IPS-18c (cell line): Measurements from ENCODE around the gene CLPTM1.
A peak's percentile ranks its signal among the peaks of the same experiment; 100 is the strongest.
"Not testable (repeated sequence)": the region's sequence is repeated elsewhere in the genome, so short reads cannot be mapped to it uniquely, and the experiment has no call there.

Experiments used
- H3K4me3 ChIP-seq: 2 replicates; pipeline ENCODE4 v1.7.0; 2013; ENCODE audit warnings: low read depth, mild to moderate bottlenecking, low read length, moderate library complexity; ENCODE audit not compliant: insufficient read depth
- H3K9me3 ChIP-seq: one replicate; pipeline ENCODE4 v1.6.1; 2013; ENCODE audit warnings: mild to moderate bottlenecking, low read length, moderate library complexity; ENCODE audit not compliant: control insufficient read depth, insufficient read depth

Gene CLPTM1

GRCh38 chr19:44993526-44993925 is 38.3 kb downstream of the CLPTM1 start:
- no peak overlapping the region for H3K4me3 ChIP-seq
- no peaks in the 10 kb centered on the region for H3K9me3 ChIP-seq

GRCh38 chr19:44993926-44994537 is 38.9 kb downstream of the CLPTM1 start:
- H3K4me3 ChIP-seq: no peak overlapping the region
- no peaks in the 10 kb centered on the region for H3K9me3 ChIP-seq

- Histone ChIP-seq H3K4me3 (no peak overlapping the region), H3K9me3 (no peaks in the 10 kb centered on the region)
Measured at GRCh38 chr19:44998025-44998424, 42.8 kb downstream of the CLPTM1 start.

GRCh38 chr19:44999131-44999925 is 44.1 kb downstream of the CLPTM1 start:
- H3K9me3 ChIP-seq, H3K4me3 ChIP-seq: not testable (repeated sequence)

GRCh38 chr19:45000665-45001064 is 45.5 kb downstream of the CLPTM1 start:
- H3K4me3 ChIP-seq: peak overlapping the region; percentile 16; the same call in 1 of the 2 replicates
- not testable (repeated sequence) for H3K9me3 ChIP-seq

GRCh38 chr19:45001087-45001739 is 46.0 kb downstream of the CLPTM1 start, which contains the start of gene RELB:
Gene RELB (plus strand): TSS chr19:45001464. CDS start chr19:45001580, 116 bp downstream.
- Histone ChIP-seq H3K9me3 (no peaks in the 10 kb centered on the region), H3K4me3 (peak within 1 kb of the TSS; percentile 76)

- Histone ChIP-seq H3K9me3 (no peaks in the 10 kb centered on the region), H3K4me3 (no peak overlapping the region)
Measured at GRCh38 chr19:45003485-45003884, 48.3 kb downstream of the CLPTM1 start.

- Histone ChIP-seq H3K4me3 (no peak overlapping the region), H3K9me3 (no peaks in the 10 kb centered on the region)
Measured at GRCh38 chr19:45005787-45006186, 50.6 kb downstream of the CLPTM1 start.

- H3K4me3 ChIP-seq: no peak overlapping the region
- no peaks in the 10 kb centered on the region for H3K9me3 ChIP-seq
Measured at GRCh38 chr19:45008552-45008951, 53.4 kb downstream of the CLPTM1 start.

- no peaks in the 10 kb centered on the region for H3K9me3 ChIP-seq
- H3K4me3 ChIP-seq: no peak overlapping the region
Measured at GRCh38 chr19:45009625-45010255, 54.6 kb downstream of the CLPTM1 start.

- H3K4me3 ChIP-seq: no peak overlapping the region
Measured at GRCh38 chr19:45010306-45010705, 55.1 kb downstream of the CLPTM1 start.

GRCh38 chr19:45011959-45012358 is 56.8 kb downstream of the CLPTM1 start:
- no peaks in the 10 kb centered on the region for H3K9me3 ChIP-seq
- H3K4me3 ChIP-seq: no peak overlapping the region

More at GRCh38 chr19:45010306-45010705, 55.1 kb downstream of the CLPTM1 start:
- H3K9me3 ChIP-seq: no peaks in the 10 kb centered on the region

- no peak overlapping the region for H3K4me3 ChIP-seq
- no peaks in the 10 kb centered on the region for H3K9me3 ChIP-seq
Measured at GRCh38 chr19:45016388-45017314, 61.5 kb downstream of the CLPTM1 start.

- no peaks in the 10 kb centered on the region for H3K9me3 ChIP-seq
- no peak overlapping the region for H3K4me3 ChIP-seq
Measured at GRCh38 chr19:45019187-45019586, 64.0 kb downstream of the CLPTM1 start.

GRCh38 chr19:45020071-45020470 is 64.9 kb downstream of the CLPTM1 start:
- Histone ChIP-seq H3K9me3 (peaks cover 2% of the 10 kb centered on the region), H3K4me3 (no peak overlapping the region)

- Histone ChIP-seq H3K4me3 (no peak overlapping the region), H3K9me3 (peaks cover 2% of the 10 kb centered on the region)
Measured at GRCh38 chr19:45021971-45022370, 66.8 kb downstream of the CLPTM1 start.

- Histone ChIP-seq H3K4me3 (no peak overlapping the region), H3K9me3 (peaks cover 2% of the 10 kb centered on the region)
Measured at GRCh38 chr19:45023048-45023447, 67.9 kb downstream of the CLPTM1 start.
